Measurements from ENCODE around the gene TOR4A.

DNA sequence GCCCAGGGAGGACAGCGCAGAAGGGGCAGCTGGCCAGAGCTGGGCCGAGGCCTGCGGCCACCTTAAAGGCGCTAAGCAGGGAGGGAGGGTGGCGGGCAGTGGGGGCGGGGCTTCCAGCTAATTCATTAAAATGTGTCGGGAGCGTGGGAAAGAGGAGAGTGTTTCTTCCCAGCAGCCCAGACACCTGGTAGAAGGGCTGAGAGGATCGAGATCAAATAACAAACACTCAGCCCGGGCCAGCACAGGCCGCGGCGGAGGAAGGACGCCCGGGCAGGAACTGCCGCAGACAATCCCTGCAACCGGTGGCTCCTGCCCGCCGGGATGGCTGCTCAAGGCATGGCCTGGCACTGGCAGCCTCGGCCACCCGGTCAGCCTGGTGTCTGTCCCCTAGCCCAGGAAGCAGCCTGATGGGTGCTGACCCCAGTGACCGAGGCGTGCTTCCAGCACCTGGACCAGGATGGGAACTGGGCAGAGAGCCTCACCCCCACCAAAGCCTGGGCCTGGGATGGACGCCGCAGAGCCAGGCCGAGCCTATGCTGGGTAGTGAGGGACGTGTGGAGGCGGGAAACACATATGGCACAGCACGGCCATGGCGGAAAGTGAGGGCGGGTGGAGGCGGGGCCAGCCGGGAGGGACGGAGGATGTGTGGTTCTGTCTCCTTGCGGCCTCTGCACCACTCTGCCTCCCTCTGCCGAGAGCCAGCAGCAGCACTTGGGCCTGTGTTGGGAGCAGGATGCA is 27.7 kb downstream of the TOR4A start:
- TF ChIP-seq POLR2AphosphoS5 (IDR thresholded peaks at IDR 0.05; ENCODE audit: low read depth, low read length) (no peak; the same call in 1 of the 2 replicates), SIN3A (IDR thresholded peaks at IDR 0.05; ENCODE audit: borderline replicate concordance, insufficient read depth, low read length) (no peak), TAF1 (IDR thresholded peaks at IDR 0.05; ENCODE audit: borderline replicate concordance, insufficient read depth, low read length) (peak; percentile 17; the same call in 1 of the 2 replicates)

Data from PFSK-1 (cell line).